ENCODE results near the gene DCAF16. TPM values are rescaled to one million over a fixed set of nuclear protein-coding genes. Genes with fewer than 3 reads are reported as not detected.
A peak's percentile ranks its signal among the peaks of the same experiment; 100 is the strongest.

DCAF16 gene
- total and polyA plus RNA-seq, 12 donors = 6.9 to 43.1 (median 21.7) TPM

GRCh38 chr4:17763416-17763815 is 47.1 kb downstream of the DCAF16 start:
- TF ChIP-seq POLR2A (IDR thresholded peaks at IDR 0.05) (no peak), CTCF (IDR thresholded peaks at IDR 0.05) (no peak)
- Histone ChIP-seq H3K36me3 (replicated peaks in 1 of 2) (no peaks in the 10 kb centered on the region), H3K4me1 (replicated peaks in 1 of 2) (no peaks in the 10 kb centered on the region), H3K27ac (no peak overlapping the region), H3K4me3 (no peak overlapping the region), H3K27me3 (no peaks in the 10 kb centered on the region), H3K9me3 (replicated peaks in 1 of 3) (no peaks in the 10 kb centered on the region)
- DNase-seq = peak in 1 of 7 donors; percentile 41
- intact Hi-C loops (cut with DNase I) = no loop called here
- 83 to 95% (median 91%) methylated on average over 3 of the region's 3 CpGs for WGBS, 4 donors

GRCh38 chr4:17762726-17763125 is 47.8 kb downstream of the DCAF16 start:
- Histone ChIP-seq H3K4me3 (no peak overlapping the region), H3K9me3 (replicated peaks in 1 of 3) (no peaks in the 10 kb centered on the region), H3K27me3 (no peaks in the 10 kb centered on the region), H3K27ac (no peak overlapping the region), H3K4me1 (replicated peaks in 1 of 2) (no peaks in the 10 kb centered on the region), H3K36me3 (replicated peaks in 1 of 2) (no peaks in the 10 kb centered on the region)
- TF ChIP-seq POLR2A (IDR thresholded peaks at IDR 0.05) (no peak), CTCF (IDR thresholded peaks at IDR 0.05) (no peak)
- WGBS, 4 donors = 60 to 83% (median 76%) methylated on average over 1 of the region's 1 CpG
- intact Hi-C loops (cut with DNase I) = no loop called here
- peak in 1 of 7 donors; percentile 31 for DNase-seq

- 31 to 50% (median 46%) methylated on average over 1 of the region's 1 CpG for WGBS, 4 donors
- intact Hi-C loops (cut with DNase I) = no loop called here
These were observed 49.5 kb downstream of the DCAF16 start for GRCh38 chr4:17761062-17761461.

GRCh38 chr4:17760626-17761025 is 49.9 kb downstream of the DCAF16 start:
- TF ChIP-seq POLR2A (IDR thresholded peaks at IDR 0.05) (no peak), CTCF (IDR thresholded peaks at IDR 0.05) (no peak)
- Histone ChIP-seq H3K27me3 (no peaks in the 10 kb centered on the region), H3K4me3 (no peak overlapping the region), H3K36me3 (replicated peaks in 1 of 2) (no peaks in the 10 kb centered on the region), H3K27ac (no peak overlapping the region), H3K9me3 (replicated peaks in 1 of 3) (no peaks in the 10 kb centered on the region), H3K4me1 (replicated peaks in 1 of 2) (no peaks in the 10 kb centered on the region)
- WGBS, 4 donors = 78 to 83% (median 81%) methylated on average over 6 of the region's 6 CpGs
- no peak for DNase-seq
- intact Hi-C loops (cut with DNase I) = no loop called here

More at GRCh38 chr4:17761062-17761461, 49.5 kb downstream of the DCAF16 start:
- TF ChIP-seq CTCF (IDR thresholded peaks at IDR 0.05) = no peak
- TF ChIP-seq POLR2A (IDR thresholded peaks at IDR 0.05) = no peak
- no peaks in the 10 kb centered on the region for H3K9me3 ChIP-seq (replicated peaks in 1 of 3)
- no peak overlapping the region for H3K4me3 ChIP-seq
- H3K4me1 ChIP-seq (replicated peaks in 1 of 2) = no peaks in the 10 kb centered on the region
- DNase-seq = peak in 1 of 7 donors; percentile 18
- no peak overlapping the region for H3K27ac ChIP-seq
- H3K27me3 ChIP-seq = no peaks in the 10 kb centered on the region
- no peaks in the 10 kb centered on the region for H3K36me3 ChIP-seq (replicated peaks in 1 of 2)
